Endothelial cell of umbilical vein (primary cell): ENCODE measurements around the gene CHST8. TPM values are rescaled to one million over a fixed set of nuclear protein-coding genes. Genes with fewer than 3 reads are reported as not detected.

ENCODE experiments used
- BruUV-seq: library from RNA; stranded (reverse); fragments of 400-500 nt; replicated peaks from 2 replicates; lab custom pipeline; 2021; lab: Mats Ljungman, UMichigan
- CTCF ChIA-PET: fragments of 300-600, 350-600 bp; sonication (Branson Sonifier 250); formaldehyde crosslinking; loops from one replicate; lab custom pipeline; 2021; ENCODE audit warnings: antibody characterized with exemption, inconsistent platforms; lab: Charles Lee
- POLR2A ChIA-PET: fragments of 300-600, 350-600 bp; sonication (Branson Sonifier 250); formaldehyde crosslinking; loops from one replicate; lab custom pipeline; 2021; ENCODE audit warnings: antibody characterized with exemption, inconsistent platforms; lab: Charles Lee
- DNase-seq: peaks from one replicate; pipeline ENCODE4 v3.0.0-alpha.2; 2011; ENCODE audit warnings: low read depth, low spot score
- FAIRE-seq: peaks from 2 replicates; lab custom pipeline; 2011; peaks lifted over from hg19 to GRCh38; lab: Jason Lieb, UNC
- H2AFZ ChIP-seq: 2 replicates; pipeline ENCODE4 v1.6.0; 2012; ENCODE audit warnings: low read depth, low read length, control low read depth, inconsistent platforms
- H3K27ac ChIP-seq: 2 replicates; pipeline ENCODE4 v1.5.1; 2011; ENCODE audit warnings: low read depth, mild to moderate bottlenecking, control low read depth, low read length, moderate library complexity; ENCODE audit not compliant: insufficient read depth
- H3K27me3 ChIP-seq, 2 experiments: 2 replicates each; pipeline versions ENCODE4 v1.6.0 to v1.6.1; 2011; ENCODE audit warnings: low read length in 2 of 2, mixed read lengths in 1 of 2; ENCODE audit not compliant: control insufficient read depth in 2 of 2, insufficient read depth in 2 of 2
- H3K36me3 ChIP-seq, 2 experiments: 2 replicates in 1 of 2; 3 replicates in 1 of 2; pipeline ENCODE4 v1.5.1; 2011; ENCODE audit warnings: low read length in 2 of 2, mild to moderate bottlenecking in 1 of 2, moderate library complexity in 1 of 2; ENCODE audit not compliant: control insufficient read depth in 2 of 2, insufficient read depth in 2 of 2; ENCODE audit errors: extremely low read depth in 1 of 2
- H3K4me1 ChIP-seq: 3 replicates; pipeline ENCODE4 v1.5.1; 2011; ENCODE audit warnings: mild to moderate bottlenecking, low read length; ENCODE audit not compliant: control insufficient read depth, insufficient read depth; ENCODE audit errors: extremely low read depth
- H3K4me2 ChIP-seq: 2 replicates; pipeline ENCODE4 v1.6.1; 2011; ENCODE audit warnings: low read length, control low read depth, mixed read lengths; ENCODE audit not compliant: insufficient read depth
- H3K4me3 ChIP-seq, 3 experiments: fragments of 200-600 bp in 1 of 3; sonication (generic), shearing (Covaris generic) in 1 of 3; replicated peaks in 1 of 3; 2 replicates each; pipeline ENCODE4 v1.5.1; 2011 to 2016; ENCODE audit warnings: control low read depth in 3 of 3, low read length in 3 of 3, mild to moderate bottlenecking in 2 of 3, inconsistent platforms in 1 of 3, low read depth in 1 of 3, moderate library complexity in 1 of 3; ENCODE audit not compliant: insufficient read depth in 1 of 3
- H3K79me2 ChIP-seq: 2 replicates; pipeline ENCODE4 v1.6.0; 2012; ENCODE audit warnings: low read length, inconsistent platforms; ENCODE audit not compliant: control insufficient read depth, insufficient read depth
- H3K9ac ChIP-seq: replicated peaks from 2 replicates; pipeline ENCODE3; 2011; ENCODE audit warnings: low read length, control low read depth; ENCODE audit not compliant: insufficient read depth; ENCODE audit errors: extremely low read depth
- H3K9me1 ChIP-seq: replicated peaks from 3 replicates; pipeline ENCODE4 v1.6.0; 2011; ENCODE audit warnings: mild to moderate bottlenecking, low read length; ENCODE audit not compliant: control insufficient read depth, insufficient read depth; ENCODE audit errors: extremely low read depth
- H3K9me3 ChIP-seq: replicated peaks from 2 replicates; pipeline ENCODE4 v1.5.1; 2012; ENCODE audit warnings: low read length, inconsistent platforms; ENCODE audit not compliant: control insufficient read depth, insufficient read depth
- H4K20me1 ChIP-seq: replicated peaks from 2 replicates; pipeline ENCODE3; 2011; ENCODE audit warnings: mild to moderate bottlenecking, low read length; ENCODE audit not compliant: control insufficient read depth, insufficient read depth; ENCODE audit errors: extremely low read depth
- CTCF ChIP-seq, 2 donors: IDR thresholded peaks; 1 replicate in 1 of 2; 2 replicates in 1 of 2; pipeline ENCODE4 v1.5.1; 2011; ENCODE audit warnings: low read length in 2 of 2, mild to moderate bottlenecking in 2 of 2, moderate library complexity in 2 of 2, control low read depth in 1 of 2, inconsistent platforms in 1 of 2, low read depth in 1 of 2; ENCODE audit not compliant: insufficient read depth in 1 of 2; ENCODE audit errors: extremely low read depth in 1 of 2
- GATA2 ChIP-seq: IDR thresholded peaks from 2 replicates; pipeline ENCODE4 v1.7.0; 2011; ENCODE audit warnings: low read depth, mild to moderate bottlenecking, moderate library complexity, mixed read lengths, low read length; ENCODE audit not compliant: insufficient read length, insufficient read depth
- JUN ChIP-seq: IDR thresholded peaks from 2 replicates; pipeline ENCODE4 v1.6.1; 2011; ENCODE audit warnings: borderline replicate concordance, low read depth; ENCODE audit not compliant: insufficient read length, insufficient read depth
- MYC ChIP-seq: IDR thresholded peaks from one replicate; pipeline ENCODE4 v1.6.1; 2011; ENCODE audit warnings: mild to moderate bottlenecking, low read depth, low read length
- POLR2AphosphoS5 ChIP-seq: IDR thresholded peaks from 2 replicates; pipeline ENCODE4 v1.6.1; 2012; ENCODE audit warnings: low read depth, mild to moderate bottlenecking, control low read depth, low read length, moderate library complexity; ENCODE audit not compliant: insufficient read depth
- dilution Hi-C: fragments of 300-500 bp; cut with MboI; formaldehyde crosslinking; loops from one replicate; pipeline ENCODE4 v1.15.0; 2019; ENCODE audit warnings: low sequenced_read_pairs; ENCODE audit not compliant: extremely low pct_ligation_motif_present
- intact Hi-C: fragments of 100-400 bp; cut with micrococcal nuclease; formaldehyde crosslinking; loops from one replicate; pipeline ENCODE4 v1.10.0; 2022
- polyA plus RNA-seq, 4 experiments: library from polyadenylated mRNA; depleted of rRNA in 3 of 4; stranded (reverse) in 3 of 4; unstranded in 1 of 4; fragments of >200 nt; gene quantifications; 2 replicates each; pipeline versions ENCODE4 v1.2.1 to v1.2.3, GENCODE V29; 2011 to 2012; ENCODE audit warnings: missing spikeins in 1 of 4
- total RNA-seq: library from RNA; stranded (reverse); gene quantifications from 2 replicates; pipeline ENCODE4 v1.2.3, GENCODE V29; 2021

The CHST8 gene
- total and polyA plus RNA-seq, 2 donors (not counting 3 experiments of a cell fraction or from before 2014, with no cell fraction given), result not detected

- no peak for DNase-seq
- ChIA-PET CTCF (interaction anchor here (0.6 kb wide), 1 partner anchor 441 kb away, joined by 3 read pairs; no protein-coding TSS in a partner anchor), POLR2A (no interaction called here)
- BruUV-seq, result no TSS peak
- Histone ChIP-seq H3K27me3 (peaks cover 14 to 15% of the 10 kb centered on the region in 2 experiments), H3K9ac (no peak overlapping the region), H2AFZ (no peak overlapping the region), H3K9me1 (no peaks in the 10 kb centered on the region), H3K4me3 (no peak overlapping the region), H3K9me3 (no peaks in the 10 kb centered on the region), H3K79me2 (no peaks in the 10 kb centered on the region), H3K36me3 (no peaks in the 10 kb centered on the region), H3K4me1 (no peaks in the 10 kb centered on the region), H3K4me2 (no peak overlapping the region), H3K27ac (no peak overlapping the region), H4K20me1 (no peaks in the 10 kb centered on the region)
- intact Hi-C loops (no loop called here), dilution Hi-C loops (no loop called here)
- FAIRE-seq, result no peak
- TF ChIP-seq CTCF (IDR thresholded peaks at IDR 0.05; ENCODE audit: extremely low read depth in 1 of 2, insufficient read depth in 1 of 2, low read depth in 1 of 2, low read length in 2 of 2), result no peak
- no peak for TF ChIP-seq MYC
- no peak for TF ChIP-seq JUN
- TF ChIP-seq GATA2, result no peak
- TF ChIP-seq POLR2AphosphoS5, result no peak
Observed at GRCh38 chr19:33627962-33628839, 6.4 kb downstream of the CHST8 start.
